ENCODE data around the gene GNAO1.
"Not testable (repeated sequence)": the region's sequence is repeated elsewhere in the genome, so short reads cannot be mapped to it uniquely, and the experiment has no call there.

GNAO1 gene

GRCh38 chr16:56360117-56361008 lies 169.1 kb downstream of the GNAO1 start:
- DNase-seq (ENCODE audit: low read depth in 4 of 4, low spot score in 1 of 4) = no peak

- no peak for DNase-seq (ENCODE audit: low read depth in 4 of 4, low spot score in 1 of 4)
Measured at GRCh38 chr16:56362057-56362655, 170.9 kb downstream of the GNAO1 start.

DNA sequence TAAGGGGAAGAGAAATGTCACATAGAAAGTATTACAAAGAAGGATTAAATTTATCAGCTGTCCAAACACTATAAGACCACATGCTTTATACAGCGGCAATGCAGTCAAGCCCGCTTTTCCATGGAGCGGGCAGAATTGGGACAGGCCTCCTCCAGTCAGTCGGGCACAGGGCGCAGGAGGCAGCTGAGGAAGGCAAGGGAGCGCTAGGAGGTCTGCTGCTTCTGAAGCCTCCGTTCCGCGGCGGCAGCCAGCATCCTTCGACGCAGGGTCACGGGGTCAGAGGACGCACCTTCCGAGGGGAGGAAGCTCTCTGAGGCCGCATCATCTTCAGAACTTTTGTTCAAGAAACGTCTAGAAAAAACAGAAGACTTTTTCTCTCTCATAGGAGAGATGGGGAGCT lies 171.4 kb downstream of the GNAO1 start:
- no peak for DNase-seq (ENCODE audit: low read depth in 4 of 4, low spot score in 1 of 4)

DNA sequence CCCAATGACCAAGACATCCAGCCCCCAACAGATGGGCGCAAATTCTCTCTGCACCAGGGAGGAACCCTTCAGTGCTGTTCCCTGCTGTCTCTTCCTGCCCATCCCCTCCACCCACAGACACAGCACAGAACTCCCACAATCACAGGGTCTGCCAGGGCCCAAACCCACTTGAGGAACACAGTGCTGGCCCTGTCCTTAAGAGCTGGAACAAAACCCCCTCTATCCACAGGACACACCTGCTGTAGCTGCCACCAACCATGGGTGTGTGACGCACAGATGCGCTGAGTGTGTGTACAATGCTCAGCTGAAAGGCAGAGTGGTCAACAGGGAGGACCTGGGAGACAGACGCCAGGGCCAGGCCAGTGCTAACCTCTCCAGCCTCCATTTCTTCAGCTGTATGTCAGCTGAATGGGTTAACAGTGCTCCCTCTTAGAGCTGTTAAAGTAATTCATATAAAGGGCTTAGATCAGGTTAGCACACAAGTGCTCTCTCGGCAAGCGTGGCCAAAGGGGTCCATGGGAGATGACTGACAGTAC lies 172.0 kb downstream of the GNAO1 start:
- no peak for DNase-seq (ENCODE audit: low read depth in 4 of 4, low spot score in 1 of 4)

GRCh38 chr16:56363781-56364565 lies 172.7 kb downstream of the GNAO1 start:
- DNase-seq (ENCODE audit: low read depth in 4 of 4, low spot score in 1 of 4) = no peak

- DNase-seq (ENCODE audit: low read depth in 4 of 4, low spot score in 1 of 4) = no peak
Measured at GRCh38 chr16:56364865-56365264, 173.6 kb downstream of the GNAO1 start.

GRCh38 chr16:56365552-56365951 lies 174.3 kb downstream of the GNAO1 start:
- no peak for DNase-seq (ENCODE audit: low read depth in 4 of 4, low spot score in 1 of 4)

- DNase-seq (ENCODE audit: low read depth in 4 of 4, low spot score in 1 of 4) = no peak
Measured at GRCh38 chr16:56366945-56367344, 175.7 kb downstream of the GNAO1 start.

DNA sequence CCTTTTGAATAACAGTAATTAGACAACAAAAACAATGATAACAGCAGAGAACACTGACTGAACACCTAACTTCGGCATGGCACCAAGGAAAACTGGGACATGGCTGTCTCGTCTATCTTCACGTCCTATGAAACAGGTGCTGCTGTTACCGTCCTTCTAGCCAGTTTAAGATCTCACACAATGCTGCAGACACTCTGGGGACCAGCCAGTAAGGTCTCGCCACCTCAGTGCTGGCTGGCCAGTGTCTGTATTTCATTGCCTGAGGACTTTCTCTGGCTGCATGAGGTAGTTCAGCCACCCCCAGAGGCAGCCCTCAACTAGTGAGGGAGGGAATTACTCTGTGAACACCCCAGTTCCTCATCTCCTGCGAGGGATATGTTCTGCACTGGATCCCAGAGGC lies 176.5 kb downstream of the GNAO1 start:
- no peak for DNase-seq (ENCODE audit: low read depth in 4 of 4, low spot score in 1 of 4)

GRCh38 chr16:56368545-56368944 lies 177.3 kb downstream of the GNAO1 start:
- no peak for DNase-seq (ENCODE audit: low read depth in 4 of 4, low spot score in 1 of 4)

DNA sequence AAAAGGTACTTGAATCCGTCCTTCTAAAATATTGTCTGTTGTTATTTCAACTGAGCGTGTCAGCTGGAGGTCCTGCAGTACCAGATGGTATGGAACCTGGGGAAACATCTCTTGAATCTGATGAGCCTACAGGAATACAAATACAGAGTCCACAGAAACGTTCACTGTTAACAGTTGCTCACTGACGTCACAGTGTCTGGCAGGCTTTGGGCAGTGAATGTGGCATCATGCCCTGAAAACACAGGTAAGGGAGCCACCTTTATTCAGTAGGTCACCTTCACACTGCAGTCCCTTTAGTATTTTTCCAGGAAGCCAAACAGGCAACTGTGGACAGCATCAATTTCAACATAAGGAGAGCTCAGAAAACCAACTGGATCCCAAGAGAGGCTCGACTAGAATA lies 177.9 kb downstream of the GNAO1 start:
- no peak for DNase-seq (ENCODE audit: low read depth in 4 of 4, low spot score in 1 of 4)

DNA sequence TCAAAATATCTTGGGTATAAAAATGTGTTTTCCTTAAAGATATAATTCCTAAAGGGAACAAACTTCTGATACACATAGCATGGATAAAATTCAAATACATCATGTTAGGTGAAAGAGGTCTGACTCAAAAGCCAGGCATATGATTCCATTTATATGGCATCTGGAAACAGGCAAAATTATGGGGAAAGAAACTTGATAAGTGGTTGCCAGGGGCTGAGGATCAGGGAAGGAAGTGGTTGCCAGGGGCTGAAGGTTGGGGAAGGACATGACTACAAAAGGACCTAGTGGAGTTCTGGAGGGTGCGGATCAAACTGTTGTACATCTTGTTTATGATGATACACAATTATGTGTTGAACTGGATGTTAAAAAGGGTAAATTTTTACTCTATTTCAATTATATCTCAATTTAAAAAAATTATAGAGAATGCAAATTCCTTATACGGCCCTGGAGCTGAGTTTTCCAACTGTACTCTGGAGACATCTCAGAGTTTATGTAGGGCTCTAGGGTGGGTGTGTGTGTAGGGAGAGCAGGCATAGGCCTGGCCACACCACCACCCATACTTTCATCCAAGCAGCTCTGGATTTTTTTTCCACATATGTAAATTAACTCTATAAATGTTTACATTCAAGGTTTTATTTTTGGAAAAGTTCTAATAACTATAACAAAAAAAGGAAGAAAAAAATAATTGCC lies 179.0 kb downstream of the GNAO1 start:
- DNase-seq (ENCODE audit: low read depth in 4 of 4, low spot score in 1 of 4) = no peak

- no peak for DNase-seq (ENCODE audit: low read depth in 4 of 4, low spot score in 1 of 4)
Measured at GRCh38 chr16:56370875-56371659, 179.8 kb downstream of the GNAO1 start.

- no peak for DNase-seq (ENCODE audit: low read depth in 4 of 4, low spot score in 1 of 4)
Measured at GRCh38 chr16:56371660-56371937, 180.3 kb downstream of the GNAO1 start.

DNA sequence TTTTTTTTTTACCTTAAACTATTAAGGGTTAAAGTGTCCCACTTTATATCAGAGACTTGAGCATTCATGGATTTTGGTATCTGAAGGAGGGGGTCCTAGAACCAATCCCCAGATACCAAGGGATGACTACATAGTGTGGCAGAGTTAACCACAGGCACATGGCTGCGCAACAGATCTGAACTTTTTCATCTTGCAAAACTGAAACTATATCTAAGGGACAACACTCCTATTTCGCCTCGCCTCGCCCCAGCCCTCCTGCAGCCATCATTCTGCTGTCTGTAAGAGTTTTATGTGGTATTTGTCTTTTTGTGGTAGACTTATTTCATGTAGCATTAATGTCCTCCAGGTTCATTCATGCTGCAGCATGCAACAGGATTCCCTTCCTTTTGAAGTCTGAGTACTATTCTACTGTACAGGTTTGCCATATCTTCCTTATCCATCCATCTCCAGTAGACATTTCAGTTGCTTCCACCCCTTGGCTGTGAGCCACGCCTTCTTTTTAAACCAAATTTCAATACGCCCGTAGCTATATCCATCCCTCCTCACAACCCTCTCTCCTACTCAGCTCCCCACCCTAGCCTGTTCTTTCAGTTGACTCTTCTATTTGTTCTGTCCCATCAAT lies 180.8 kb downstream of the GNAO1 start:
- DNase-seq (ENCODE audit: low read depth in 4 of 4, low spot score in 1 of 4) = no peak

DNA sequence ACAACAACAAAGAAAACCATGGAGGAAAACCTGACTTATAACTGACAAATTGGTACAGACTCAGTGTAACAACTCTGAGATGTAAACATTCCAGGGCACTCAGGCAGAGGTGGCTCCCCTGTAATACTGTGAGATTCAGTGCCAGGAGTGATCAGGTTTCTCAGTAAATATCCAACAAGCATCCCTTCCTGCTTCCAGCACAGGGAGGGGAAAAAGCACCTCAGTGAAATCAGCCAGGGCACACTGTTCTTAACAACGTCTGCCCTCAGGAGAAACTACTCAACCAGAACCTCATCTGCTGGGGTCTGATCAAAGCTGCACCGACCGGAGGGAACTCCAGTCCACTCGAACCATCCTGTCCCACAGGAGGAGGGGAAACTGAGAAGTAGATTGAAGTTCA lies 181.7 kb downstream of the GNAO1 start:
- no peak for DNase-seq (ENCODE audit: low read depth in 4 of 4, low spot score in 1 of 4)

DNA sequence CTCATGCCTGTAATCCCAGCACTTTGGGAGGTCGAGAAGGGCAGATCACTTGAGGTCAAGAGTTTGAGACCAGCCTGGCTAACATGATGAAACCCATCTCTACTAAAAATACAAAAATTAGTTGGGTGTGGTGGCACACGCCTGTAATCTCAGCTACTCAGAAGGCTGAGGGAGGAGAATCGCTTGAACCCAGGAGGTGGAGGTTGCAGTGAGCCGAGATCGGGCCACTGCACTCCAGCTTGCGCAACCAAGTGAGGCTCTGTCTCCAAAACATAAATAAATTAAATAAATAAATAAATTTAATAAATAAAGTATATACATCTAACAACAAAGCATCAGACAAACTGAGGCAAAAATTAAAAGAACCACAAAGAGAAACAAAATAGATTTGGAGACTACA lies 184.5 kb downstream of the GNAO1 start:
- not testable (repeated sequence) for DNase-seq (ENCODE audit: low read depth in 4 of 4, low spot score in 1 of 4)

DNA sequence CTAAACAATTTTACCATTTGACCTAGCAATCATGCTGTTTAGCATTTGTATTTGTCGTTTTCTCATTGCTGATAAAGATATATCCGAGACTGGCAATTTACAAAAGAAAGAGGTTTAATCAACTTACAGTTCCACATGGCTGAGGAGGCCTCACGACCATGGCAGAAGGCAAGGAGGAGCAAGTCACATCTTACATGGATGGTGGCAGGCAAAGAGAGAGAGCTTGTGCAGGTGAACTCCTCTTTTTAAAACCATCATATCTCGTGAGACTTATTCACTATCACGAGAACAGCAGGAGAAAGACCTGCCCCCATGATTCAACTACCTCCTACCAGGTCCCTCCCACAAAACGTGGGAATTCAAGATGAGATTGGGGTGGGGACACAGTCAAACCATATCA lies 187.8 kb downstream of the GNAO1 start:
- DNase-seq (ENCODE audit: low read depth in 4 of 4, low spot score in 1 of 4) = not testable (repeated sequence)

DNA sequence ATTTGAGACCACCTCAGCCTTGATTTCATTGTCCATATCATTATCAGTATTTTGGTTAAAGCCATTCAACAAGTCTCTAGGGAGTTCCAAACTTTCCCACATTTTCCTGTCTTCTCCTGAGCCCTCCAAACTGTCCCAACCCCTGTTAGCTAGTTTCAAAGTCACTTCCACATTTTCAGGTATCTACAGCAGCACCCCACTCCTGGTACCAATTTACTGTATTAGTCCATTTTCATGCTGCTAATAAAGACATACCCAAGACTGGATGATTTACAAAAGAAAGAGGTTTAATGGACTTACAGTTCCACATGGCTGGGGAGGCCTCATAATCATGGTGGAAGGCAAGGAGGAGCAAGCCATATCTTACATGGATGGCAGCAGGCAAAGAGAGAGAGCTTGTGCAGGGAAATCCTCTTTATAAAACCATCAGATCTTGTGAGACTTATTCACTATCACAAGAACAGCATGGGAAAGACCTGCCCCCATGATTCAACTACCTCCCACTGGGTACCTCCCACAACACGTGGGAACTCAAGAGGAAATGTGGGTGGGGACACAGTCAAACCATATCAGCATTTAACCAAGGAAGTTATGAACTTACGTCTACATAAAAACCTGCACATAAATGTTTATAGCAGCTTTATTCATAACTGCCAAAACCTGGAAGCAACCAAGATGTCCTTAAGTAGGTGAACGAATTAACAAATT lies 189.6 kb downstream of the GNAO1 start:
- not testable (repeated sequence) for DNase-seq (ENCODE audit: low read depth in 4 of 4, low spot score in 1 of 4)

Data from stimulated activated CD4-positive, alpha-beta T cell treated with anti-CD3 and anti-CD28 coated beads, Interleukin-1b, Interleukin-23, amount 100 ng/mL, for 24 hours (primary cell).